Anterior cingulate cortex (tissue), 58 donors: Measurements from ENCODE around the gene JOSD2.

Experiments used
- DNase-seq, 58 donors: peaks; one replicate each; lab custom pipeline; 2025; lab: John Stamatoyannopoulos, UW

JOSD2 gene

DNA sequence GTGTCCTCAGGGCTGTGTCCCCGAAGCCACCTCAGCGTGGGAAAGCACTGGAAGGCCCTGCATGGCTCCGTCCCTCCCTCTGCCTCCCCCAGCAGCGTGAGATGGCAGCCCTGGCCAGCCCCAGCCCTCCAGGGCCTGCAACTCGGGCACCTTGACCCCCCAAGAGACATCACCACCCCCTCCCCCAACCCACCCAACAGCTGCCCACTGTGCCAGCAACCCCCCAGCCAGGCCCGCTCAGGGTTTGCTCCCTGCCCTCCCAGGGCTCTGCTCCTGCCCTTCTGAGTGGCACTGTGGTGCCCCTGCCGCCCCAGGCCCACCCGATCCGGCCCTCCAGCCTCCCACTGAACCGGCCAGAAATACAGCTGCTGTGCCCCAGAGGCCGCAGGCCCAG lies 4.2 kb upstream of the JOSD2 start:
- DNase-seq = no peak

GRCh38 chr19:50514346-50515167 lies 3.6 kb upstream of the JOSD2 start:
- DNase-seq = peak in 57 of 58 donors; percentile 25 to 90 (median 80)

- peak in 43 of 58 donors; percentile 17 to 73 (median 56) for DNase-seq
Measured at GRCh38 chr19:50513746-50514345, 2.9 kb upstream of the JOSD2 start, which contains the start of gene ASPDH. Gene ASPDH (minus strand): TSS chr19:50513913. CDS start chr19:50513823, 90 bp downstream.

GRCh38 chr19:50512999-50513745 lies 2.2 kb upstream of the JOSD2 start:
- peak in 1 of 58 donors; percentile 21 for DNase-seq

- DNase-seq = no peak
Measured at GRCh38 chr19:50512112-50512998, 1.4 kb upstream of the JOSD2 start.

- peak in 7 of 58 donors; percentile 69 to 94 (median 89) for DNase-seq
Measured at GRCh38 chr19:50510700-50511068, 307 bp downstream of the JOSD2 start.

- DNase-seq = peak in 20 of 58 donors; percentile 19 to 74 (median 42)
Measured at GRCh38 chr19:50510121-50510670, 795 bp downstream of the JOSD2 start.

DNA sequence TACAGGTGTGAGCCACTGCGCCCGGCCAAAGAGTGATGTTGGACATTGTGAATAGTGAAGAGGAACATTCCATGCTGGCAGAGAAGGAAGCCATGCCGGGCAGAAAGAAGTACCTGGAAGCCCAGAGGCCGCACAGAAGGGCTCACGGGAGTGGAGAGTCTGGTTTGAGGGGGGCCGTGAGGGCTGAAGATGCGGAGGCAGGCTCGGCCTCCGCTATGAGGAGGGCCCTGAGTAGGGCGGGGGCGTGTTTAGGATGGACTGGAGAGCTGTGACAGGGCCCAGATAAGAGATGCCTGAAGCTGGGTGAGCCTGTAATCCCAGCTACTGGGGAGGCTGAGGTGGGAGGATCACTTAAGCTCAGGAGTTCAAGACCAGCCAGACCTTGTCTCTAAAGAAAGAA lies 1.6 kb downstream of the JOSD2 start:
- DNase-seq = no peak

DNA sequence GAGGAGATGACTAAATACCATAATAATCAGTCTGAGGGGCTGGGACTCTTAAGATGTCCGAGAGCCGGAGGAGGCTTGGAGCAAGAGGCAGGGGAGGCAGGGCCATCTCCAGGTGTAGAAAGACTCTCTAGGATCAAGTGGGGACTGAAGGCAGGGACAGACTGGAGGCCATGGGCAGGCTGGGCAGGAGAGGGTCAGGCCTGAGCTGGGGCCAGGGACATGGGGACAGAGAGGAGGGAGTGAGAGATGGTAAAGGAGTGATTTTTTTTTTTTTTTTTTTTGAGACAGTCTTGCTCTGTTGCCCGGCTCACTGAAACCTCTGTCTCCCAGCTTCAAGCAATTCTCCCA lies 2.2 kb downstream of the JOSD2 start:
- no peak for DNase-seq

GRCh38 chr19:50507376-50507775 lies 3.6 kb downstream of the JOSD2 start:
- DNase-seq = no peak

DNA sequence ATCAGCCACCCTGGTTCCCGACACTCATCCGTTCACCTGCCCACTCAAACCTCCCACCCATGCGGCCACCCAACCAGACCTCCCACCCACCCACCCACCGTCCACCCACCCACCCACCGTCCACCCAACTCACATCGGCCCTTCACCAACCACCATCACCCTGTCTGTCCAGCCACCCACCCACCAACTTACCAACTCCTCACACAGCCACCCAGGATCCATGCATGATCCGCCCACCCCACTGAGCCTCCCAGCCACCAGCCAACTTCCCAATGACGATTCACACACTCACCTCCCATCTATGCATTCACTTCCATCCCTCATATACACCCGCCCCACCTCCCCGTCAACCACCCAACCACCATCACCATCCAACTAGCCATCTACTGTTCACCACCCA lies 4.3 kb downstream of the JOSD2 start:
- DNase-seq = no peak

GRCh38 chr19:50505856-50506611 lies 5.0 kb downstream of the JOSD2 start:
- no peak for DNase-seq

- DNase-seq = no peak
Measured at GRCh38 chr19:50501568-50502475, 9.2 kb downstream of the JOSD2 start.

- no peak for DNase-seq
Measured at GRCh38 chr19:50501186-50501567, 9.8 kb downstream of the JOSD2 start.

DNA sequence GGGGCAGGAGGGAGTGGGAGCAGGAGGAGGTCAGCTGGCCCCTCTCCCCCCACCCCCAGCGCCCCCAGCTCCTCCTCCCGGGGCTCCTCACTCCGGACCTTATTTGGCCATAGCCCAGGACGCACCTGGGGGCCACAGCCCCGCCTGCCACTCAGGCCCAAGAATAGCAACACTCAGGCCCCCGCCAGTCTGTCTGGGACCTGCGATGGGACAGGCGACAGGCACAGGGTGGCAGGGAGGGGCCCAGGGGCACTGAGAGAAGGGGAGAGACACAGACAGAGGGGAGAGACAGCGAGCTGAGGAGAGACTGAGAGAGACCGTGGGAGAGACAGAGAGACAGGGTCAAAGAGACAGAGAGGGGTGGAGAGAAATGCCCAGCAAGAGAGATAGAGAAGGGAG lies 10.2 kb downstream of the JOSD2 start:
- peak in 1 of 58 donors; percentile 42 for DNase-seq

DNA sequence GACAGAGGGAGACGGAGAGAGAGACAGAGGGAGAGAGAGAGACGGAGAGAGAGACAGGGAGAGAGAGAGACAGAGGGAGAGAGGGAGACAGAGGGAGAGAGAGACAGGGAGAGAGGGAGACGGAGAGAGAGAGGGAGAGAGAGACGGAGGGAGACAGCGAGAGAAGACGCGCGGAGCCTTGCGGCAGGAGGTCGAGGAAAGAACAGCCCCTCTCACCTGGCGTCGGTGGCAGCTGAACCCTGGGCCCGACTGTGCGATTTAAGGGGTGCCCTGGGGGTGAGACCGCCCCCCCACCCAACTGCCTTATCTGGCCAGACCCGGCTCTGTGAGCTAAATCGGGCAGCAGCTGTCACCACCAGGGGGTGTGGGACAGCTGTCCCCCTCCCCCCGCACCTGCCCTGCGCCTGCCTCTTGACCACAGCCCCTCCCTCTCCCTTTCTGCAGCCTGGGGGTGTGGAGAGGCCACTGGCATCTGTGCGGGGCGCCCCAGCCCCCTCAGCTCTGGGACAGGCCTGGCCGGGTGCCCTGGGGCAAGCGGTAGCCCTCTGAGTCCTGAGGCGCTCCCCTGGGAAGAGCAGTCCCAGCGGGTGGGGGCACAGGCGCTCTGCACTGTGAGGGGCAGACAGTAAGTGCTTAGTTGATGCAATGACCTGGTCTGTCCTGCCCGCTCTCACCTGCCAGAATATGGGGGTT lies 10.8 kb downstream of the JOSD2 start:
- peak in 24 of 58 donors; percentile 24 to 80 (median 46) for DNase-seq

GRCh38 chr19:50498219-50499056 lies 12.6 kb downstream of the JOSD2 start:
- DNase-seq = no peak
